ENCODE measurements around the gene DLG3.
"Not testable (repeated sequence)": the region's sequence is repeated elsewhere in the genome, so short reads cannot be mapped to it uniquely, and the experiment has no call there.

DLG3 gene

DNA sequence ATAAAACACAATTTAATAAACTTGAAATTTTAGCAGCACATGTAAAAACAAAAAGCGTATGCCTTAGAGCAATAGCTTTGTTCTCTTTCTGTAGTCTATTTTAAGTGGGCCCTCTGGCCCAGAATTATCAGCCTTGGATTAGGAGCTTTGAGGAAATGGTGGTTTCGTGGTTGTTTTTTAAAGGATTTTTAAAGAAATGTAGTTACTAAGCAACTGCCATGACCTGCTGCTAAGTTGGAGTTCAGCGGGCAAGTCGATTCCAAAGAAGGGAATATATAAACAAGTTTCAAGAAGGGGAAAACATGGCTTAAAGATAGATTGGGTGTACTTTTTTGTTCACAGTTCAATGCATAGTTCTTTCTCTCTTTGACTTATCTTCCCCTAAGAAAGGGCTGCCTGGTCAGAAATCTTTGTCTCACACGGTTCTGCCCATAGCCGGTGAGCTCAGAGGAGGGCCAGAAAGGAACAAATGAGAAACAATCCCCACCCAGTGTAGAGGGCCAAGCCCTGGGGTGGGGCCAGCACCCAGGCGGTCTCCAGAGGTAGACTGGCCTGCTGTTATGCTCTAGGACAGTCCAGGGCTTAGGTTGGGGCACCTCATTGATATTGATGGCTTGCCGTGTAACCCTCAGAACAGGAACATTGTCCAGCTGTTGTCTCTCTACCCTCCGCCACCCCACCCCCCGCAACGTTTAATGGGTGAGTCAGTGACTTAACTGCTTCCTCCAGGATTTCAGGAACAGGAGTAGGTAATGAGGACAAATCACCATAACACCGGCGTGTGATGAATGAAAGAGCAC, 32.5 kb downstream of the DLG3 start:
- no peak for DNase-seq (ENCODE audit: low spot score)

DNA sequence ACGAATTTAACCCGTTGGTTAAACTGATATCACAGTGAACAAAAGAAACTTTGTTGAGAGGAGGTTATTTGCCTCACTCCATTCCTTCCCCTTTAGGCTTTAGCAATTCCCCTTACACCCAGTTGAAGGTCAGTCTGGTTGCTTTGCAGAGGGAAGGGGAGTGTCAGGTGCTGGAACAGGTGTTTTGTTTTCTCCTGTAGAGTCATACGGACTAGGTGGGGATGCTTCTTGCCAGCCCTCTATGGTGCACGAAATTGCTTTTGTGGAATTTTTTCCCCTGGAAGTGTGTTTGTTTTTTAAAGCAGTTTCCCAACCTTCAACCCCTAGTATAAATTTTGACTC, 33.1 kb downstream of the DLG3 start:
- no peak for DNase-seq (ENCODE audit: low spot score)

DNA sequence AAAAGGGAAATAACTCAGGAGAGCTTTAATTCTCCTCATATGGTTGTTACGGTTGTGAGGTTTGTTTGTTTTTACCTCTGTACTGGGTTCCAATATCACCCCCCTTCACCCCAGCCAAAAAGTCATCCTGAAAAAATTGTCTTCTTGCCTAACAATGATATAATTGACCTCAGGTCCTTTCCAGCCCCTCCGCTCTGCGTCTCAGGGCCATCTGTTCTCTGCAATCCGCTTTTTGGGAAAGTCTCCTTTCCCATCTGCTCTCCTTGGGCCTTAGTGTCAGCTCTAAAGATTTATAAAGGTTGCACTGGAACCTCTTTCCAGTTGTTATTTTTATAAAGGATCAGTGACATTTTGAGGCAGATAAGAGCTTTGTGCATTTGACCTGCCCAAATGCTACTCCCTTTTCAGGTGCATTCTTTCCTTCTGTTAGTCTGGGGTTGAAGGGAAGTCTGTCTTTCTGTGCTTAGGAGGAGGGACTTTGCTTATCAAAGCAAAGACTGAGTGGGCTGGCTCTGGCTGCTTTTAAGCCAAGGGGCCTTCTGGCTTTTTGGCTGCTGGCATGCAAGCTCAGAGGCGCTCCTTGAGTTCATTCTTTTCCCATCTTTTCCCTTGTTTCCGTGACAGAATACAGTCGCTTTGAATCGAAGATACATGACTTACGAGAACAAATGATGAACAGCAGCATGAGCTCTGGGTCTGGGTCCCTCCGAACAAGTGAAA, 34.1 kb downstream of the DLG3 start:
- DNase-seq (ENCODE audit: low spot score), result no peak

GRCh38 chrX:70479247-70479921, 34.7 kb downstream of the DLG3 start:
- no peak for DNase-seq (ENCODE audit: low spot score)

GRCh38 chrX:70479922-70480659, 35.5 kb downstream of the DLG3 start:
- DNase-seq (ENCODE audit: low spot score), result no peak

GRCh38 chrX:70480660-70481018, 36.0 kb downstream of the DLG3 start:
- no peak for DNase-seq (ENCODE audit: low spot score)

DNA sequence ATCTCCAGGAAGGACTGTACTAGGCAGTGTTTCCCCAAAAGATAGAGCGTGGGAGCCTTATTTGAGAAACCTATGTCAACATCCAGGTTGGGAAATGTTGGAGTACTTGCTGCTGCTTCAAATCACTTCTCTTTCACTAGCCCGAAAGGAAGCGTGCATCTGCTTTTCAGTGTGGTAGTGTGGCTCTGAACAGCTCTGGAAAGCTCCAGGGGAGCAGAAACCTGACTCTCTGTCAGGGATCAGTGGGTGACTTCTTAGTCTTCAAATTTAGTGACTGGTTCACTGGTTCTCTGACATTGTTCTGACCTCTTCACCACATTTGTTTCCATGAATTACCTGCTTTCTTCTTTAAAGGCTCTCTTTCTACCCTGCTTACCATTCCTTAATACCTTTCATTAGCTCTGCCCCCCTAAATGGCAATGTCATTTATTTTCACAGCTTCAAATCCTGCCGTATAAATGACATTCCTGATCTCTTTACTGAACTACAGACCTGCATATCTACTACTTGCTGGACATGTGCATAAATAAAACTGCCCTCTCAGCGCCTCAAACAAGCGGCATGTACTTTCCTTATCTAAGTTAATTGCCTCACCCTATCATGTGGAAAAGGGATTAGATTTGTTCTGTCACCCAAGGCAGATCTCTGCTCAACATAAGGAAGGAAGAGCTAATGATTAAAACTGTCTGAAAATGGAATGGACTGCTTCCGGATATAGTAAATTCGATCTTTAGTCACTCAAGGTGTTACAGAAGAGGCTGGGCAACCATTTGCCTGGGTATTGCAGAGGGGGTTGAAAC, 37.0 kb downstream of the DLG3 start:
- no peak for DNase-seq (ENCODE audit: low spot score)

DNA sequence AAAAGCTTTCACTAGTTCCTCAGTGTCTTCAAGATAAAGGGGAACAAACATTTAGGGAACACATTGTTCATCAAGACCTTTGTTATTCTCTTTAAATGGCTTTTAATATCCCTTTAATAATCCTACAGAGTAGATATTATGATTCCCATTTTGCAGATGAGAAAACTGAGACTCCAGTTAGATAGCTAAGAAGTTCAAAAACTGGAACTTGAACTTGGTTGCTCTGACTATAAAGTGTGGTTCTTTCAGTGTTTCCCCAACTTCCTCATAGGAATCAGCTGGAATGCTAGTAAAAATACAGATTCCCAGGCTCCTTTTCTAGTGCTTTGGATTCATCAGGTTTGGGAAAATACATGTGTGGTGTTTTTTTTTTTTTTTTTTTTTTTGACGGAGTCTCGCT, 37.7 kb downstream of the DLG3 start:
- DNase-seq (ENCODE audit: low spot score), result no peak

GRCh38 chrX:70485466-70485865, 40.8 kb downstream of the DLG3 start:
- DNase-seq (ENCODE audit: low spot score), result no peak

DNA sequence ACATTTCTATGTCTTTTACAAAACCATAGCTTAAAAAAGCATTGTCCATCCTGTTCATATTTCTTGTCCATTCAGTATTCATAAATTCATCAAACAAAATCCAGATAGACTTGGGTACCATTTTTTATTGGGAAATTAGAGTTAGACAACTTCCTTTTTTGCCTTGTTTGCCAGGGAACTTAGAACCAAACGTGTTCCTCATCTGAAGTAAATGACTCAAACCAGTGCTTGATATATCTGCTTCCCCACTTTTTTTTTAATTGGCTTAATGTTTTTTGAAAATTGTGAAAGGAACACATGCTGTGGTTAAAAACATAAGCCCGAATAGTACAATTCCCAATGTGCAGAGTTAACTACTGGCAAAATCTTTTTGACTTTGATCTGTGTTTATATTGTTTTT, 44.2 kb downstream of the DLG3 start:
- no peak for DNase-seq (ENCODE audit: low spot score)

GRCh38 chrX:70494441-70494840, 49.8 kb downstream of the DLG3 start:
- no peak for DNase-seq (ENCODE audit: low spot score)

GRCh38 chrX:70496491-70496890, 51.9 kb downstream of the DLG3 start:
- DNase-seq (ENCODE audit: low spot score), result no peak

DNA sequence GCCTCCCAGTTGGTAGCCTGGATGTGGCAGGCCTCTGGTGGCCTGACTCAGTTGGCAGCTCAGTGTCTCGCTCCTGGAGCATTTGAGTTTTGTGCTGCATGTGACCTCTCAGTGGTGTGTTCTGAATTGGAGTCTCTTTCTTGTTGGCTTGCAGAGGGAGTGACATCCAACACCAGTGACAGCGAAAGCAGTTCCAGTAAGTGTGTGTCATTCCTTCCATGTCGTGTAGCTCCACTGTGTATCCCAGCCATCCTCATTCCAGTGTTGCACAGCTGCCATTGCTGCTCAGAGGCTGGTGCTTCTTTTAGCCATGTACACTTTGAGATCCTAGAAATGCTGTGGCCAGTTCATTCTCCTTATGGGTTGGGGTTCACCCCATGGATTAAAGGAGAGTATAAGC, 52.4 kb downstream of the DLG3 start:
- DNase-seq (ENCODE audit: low spot score), result no peak

- no peak for DNase-seq (ENCODE audit: low spot score)
Measured at GRCh38 chrX:70498129-70498528, 53.5 kb downstream of the DLG3 start.

DNA sequence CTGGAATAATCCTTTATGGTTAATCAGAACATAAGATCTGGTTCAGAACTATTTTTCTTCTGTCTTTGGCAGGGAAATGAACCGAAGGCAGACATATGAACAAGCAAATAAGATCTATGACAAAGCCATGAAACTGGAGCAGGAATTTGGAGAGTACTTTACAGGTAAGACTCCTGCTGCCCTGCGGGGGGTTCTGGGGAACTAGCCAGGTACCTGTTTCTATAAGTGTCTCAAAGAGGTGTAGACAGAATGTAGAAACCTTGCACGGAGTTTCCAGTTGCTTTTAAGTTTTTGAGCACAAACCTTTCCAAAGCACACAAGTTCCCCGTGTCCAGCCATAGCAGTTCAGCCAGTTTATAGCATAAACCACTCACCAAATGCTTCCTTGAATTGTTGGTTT, 56.2 kb downstream of the DLG3 start:
- no peak for DNase-seq (ENCODE audit: low spot score)

DNA sequence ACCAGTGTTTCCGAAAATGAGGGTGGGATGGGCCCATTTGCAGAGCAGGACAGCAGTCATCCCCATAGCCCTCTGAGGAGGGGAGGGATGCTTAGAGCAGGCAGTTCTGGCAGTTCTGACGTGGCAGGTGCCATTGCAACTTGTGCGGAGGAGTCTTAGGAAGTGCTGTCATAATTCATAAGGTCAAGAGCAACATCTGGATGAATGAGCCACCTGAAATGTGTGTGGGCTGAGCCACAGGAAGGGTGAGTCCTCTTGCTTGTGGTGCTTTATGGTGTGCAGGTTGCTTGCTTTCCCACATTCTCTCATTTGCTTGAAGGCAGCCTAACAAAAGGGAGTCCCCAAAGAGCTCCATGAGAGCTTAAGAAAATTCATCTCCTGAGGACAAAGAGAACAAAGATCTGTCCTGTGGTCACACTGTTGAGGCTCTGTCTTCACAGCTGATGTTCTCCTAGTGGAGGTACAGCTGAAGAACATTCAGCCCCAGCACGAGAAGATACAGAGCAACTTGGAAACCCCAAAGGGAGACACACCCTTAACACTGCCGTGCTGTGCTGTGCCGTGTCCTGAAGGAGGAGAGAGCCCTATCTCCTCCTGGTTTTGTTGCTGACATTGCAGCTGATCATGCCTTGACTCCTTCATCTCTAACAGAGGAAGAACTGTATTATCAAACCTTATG, 60.3 kb downstream of the DLG3 start:
- DNase-seq (ENCODE audit: low spot score), result no peak

- DNase-seq (ENCODE audit: low spot score), result no peak
Measured at GRCh38 chrX:70505451-70505841, 60.8 kb downstream of the DLG3 start.

- no peak for DNase-seq (ENCODE audit: low spot score)
Measured at GRCh38 chrX:70508296-70508911, 63.8 kb downstream of the DLG3 start.

GRCh38 chrX:70509078-70509477, 64.4 kb downstream of the DLG3 start:
- no peak for DNase-seq (ENCODE audit: low spot score)

- DNase-seq (ENCODE audit: low spot score), result not testable (repeated sequence)
Measured at GRCh38 chrX:70515270-70515669, 70.6 kb downstream of the DLG3 start.

- not testable (repeated sequence) for DNase-seq (ENCODE audit: low spot score)
Measured at GRCh38 chrX:70515692-70516091, 71.1 kb downstream of the DLG3 start.

Measured in HuH-7 (cell line).